ENCODE results near the gene GJA4.
A peak's percentile ranks its signal among the peaks of the same experiment; 100 is the strongest.

GJA4 gene

GRCh38 chr1:34792868-34793727 is at the start of gene GJA4:
Gene GJA4, plus strand, starts transcription at chr1:34792999. Its CDS starts 1,215 bp downstream, at chr1:34794214.
- no peak for DNase-seq

- no peak for DNase-seq
Measured at GRCh38 chr1:34743775-34744174, 49.0 kb upstream of the GJA4 start.

- DNase-seq = no peak
Measured at GRCh38 chr1:34744851-34745250, 47.9 kb upstream of the GJA4 start.

GRCh38 chr1:34745666-34746065 is 47.1 kb upstream of the GJA4 start:
- no peak for DNase-seq

GRCh38 chr1:34746101-34746500 is 46.7 kb upstream of the GJA4 start:
- DNase-seq = no peak

GRCh38 chr1:34746785-34747637 is 45.8 kb upstream of the GJA4 start:
- DNase-seq = peak; percentile 38

GRCh38 chr1:34747638-34747941 is 45.2 kb upstream of the GJA4 start:
- DNase-seq = no peak

- DNase-seq = no peak
Measured at GRCh38 chr1:34749992-34750391, 42.8 kb upstream of the GJA4 start.

- DNase-seq = no peak
Measured at GRCh38 chr1:34750610-34751009, 42.2 kb upstream of the GJA4 start.

GRCh38 chr1:34753163-34753562 is 39.6 kb upstream of the GJA4 start:
- DNase-seq = no peak

GRCh38 chr1:34754964-34755637 is 37.7 kb upstream of the GJA4 start, which contains the start of gene GJB5:
Gene GJB5, plus strand, starts transcription at chr1:34755047. Its CDS starts 2,284 bp downstream, at chr1:34757331.
- no peak for DNase-seq

- DNase-seq = no peak
Measured at GRCh38 chr1:34755961-34756360, 36.8 kb upstream of the GJA4 start.

GRCh38 chr1:34757386-34757785 is 35.4 kb upstream of the GJA4 start:
- no peak for DNase-seq

GRCh38 chr1:34758751-34759150 is 34.0 kb upstream of the GJA4 start:
- DNase-seq = no peak

GRCh38 chr1:34759503-34760357 is 33.1 kb upstream of the GJA4 start, which contains the start of gene GJB4:
Gene GJB4, plus strand, starts transcription at chr1:34759740. Its CDS starts 1,515 bp downstream, at chr1:34761255.
- DNase-seq = no peak

GRCh38 chr1:34761176-34761761 is 31.5 kb upstream of the GJA4 start:
- DNase-seq = no peak

GRCh38 chr1:34761776-34762307 is 31.0 kb upstream of the GJA4 start:
- DNase-seq = no peak

GRCh38 chr1:34762474-34763141 is 30.2 kb upstream of the GJA4 start:
- no peak for DNase-seq

- no peak for DNase-seq
Measured at GRCh38 chr1:34763142-34763781, 29.5 kb upstream of the GJA4 start.

GRCh38 chr1:34768856-34769255 is 23.9 kb upstream of the GJA4 start:
- no peak for DNase-seq
